GM18499 (cell line): ENCODE results near the gene TLNRD1.

ENCODE experiments used
- ATAC-seq: cut with Tn5 transposase; IDR thresholded peaks from one replicate; pipeline ENCODE4 v1.9.1; 2021; ENCODE audit warnings: moderate number of reproducible peaks; ENCODE audit not compliant: insufficient read depth, unreplicated experiment

TLNRD1 gene

DNA sequence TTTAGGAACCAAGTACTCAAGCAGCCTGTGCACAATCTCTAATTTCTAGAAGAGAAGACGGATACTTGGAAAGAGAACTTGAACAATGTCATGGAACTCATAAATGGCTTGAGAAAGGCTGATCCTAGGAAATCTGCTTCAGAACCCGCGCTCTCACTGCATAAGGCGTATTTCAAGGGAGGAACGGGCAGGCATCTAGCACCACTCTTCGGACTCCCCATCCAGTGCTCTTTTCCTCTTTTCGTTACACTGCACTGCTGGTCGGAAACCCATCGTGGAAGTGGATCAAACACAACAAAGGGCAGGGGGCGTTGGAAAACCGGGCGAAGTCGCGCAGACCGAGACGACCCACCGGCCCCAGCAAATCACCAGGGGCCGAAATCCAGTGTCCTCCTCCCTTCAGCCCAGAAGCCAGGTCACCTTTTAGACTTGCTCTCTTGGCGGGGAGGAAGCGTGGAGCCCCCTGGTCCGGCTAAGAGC, 539 bp upstream of the TLNRD1 start:
- no peak for ATAC-seq

DNA sequence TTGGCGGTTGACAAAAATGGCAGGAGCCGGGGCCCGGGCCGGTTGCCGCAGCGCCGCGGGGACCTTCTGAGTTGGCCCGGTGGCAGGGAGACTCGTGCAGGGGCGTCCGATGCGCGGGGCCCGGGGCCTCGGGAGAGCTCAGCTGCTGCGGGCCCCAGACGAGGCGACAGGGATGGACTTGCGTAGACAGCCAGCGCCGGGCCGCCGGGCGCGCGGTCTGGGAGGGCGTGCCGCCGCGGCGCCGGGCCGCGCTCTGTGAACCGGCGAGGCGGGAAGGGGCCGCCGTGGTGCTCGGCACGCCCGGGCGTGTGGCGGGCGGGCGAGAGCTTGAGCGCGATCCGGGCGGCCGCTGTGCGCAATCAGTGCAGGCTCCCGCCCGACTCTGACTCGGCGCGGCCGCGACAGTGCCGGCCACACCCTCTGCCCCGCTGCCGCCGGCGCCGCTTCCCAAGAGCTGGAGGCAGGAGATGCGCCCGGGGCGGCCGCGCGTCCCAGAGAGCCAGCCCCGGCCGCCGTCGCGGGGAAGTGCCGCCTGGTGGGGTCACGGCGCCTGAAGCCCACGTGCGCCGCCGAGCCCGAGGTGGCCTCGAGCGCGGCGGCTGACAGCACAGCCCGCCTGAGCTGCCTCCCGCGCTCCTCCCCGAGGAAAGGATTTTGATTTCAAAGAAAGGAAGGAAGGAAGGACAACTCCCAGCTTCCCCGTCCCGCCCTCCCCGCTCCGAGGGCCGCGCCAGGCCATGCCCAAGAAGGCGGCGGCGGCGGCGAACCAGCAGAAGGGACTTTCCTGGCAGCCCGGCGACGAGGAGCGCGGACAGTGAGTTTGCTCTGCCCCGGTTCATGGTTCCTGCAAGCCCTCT, 657 bp downstream of the TLNRD1 start:
- no peak for ATAC-seq

DNA sequence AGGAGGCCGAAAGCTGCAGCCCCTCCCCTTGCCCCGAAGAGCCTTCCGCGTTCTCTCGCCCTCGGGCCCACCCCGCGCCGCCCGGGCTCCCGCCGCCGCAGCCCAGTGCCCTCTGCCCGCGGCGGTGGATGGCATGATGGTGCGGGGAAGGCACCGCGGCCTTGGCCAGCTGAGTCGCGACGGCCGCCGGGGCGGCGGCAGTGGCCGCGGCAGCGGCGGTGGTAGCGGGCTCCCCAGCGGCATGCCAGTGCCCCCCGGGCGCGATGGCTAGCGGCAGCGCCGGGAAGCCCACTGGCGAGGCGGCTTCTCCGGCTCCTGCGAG, 1.2 kb downstream of the TLNRD1 start:
- no peak for ATAC-seq

DNA sequence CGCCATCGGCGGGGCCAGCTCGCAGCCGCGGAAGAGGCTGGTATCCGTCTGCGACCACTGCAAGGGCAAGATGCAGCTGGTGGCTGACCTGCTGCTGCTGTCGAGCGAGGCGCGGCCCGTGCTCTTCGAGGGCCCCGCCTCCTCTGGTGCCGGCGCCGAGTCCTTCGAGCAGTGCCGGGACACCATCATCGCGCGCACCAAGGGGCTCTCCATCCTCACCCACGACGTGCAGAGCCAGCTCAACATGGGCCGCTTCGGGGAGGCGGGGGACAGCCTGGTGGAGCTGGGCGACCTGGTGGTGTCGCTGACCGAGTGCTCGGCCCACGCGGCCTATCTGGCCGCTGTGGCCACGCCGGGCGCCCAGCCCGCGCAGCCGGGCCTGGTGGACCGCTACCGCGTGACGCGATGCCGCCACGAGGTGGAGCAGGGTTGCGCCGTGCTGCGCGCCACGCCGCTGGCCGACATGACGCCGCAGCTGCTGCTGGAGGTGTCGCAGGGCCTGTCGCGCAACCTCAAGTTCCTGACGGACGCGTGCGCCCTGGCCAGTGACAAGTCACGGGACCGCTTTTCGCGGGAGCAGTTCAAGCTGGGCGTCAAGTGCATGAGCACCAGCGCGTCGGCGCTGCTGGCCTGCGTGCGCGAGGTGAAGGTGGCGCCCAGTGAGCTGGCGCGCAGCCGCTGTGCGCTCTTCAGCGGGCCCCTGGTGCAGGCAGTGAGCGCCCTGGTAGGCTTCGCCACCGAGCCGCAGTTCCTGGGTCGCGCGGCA, 1.8 kb downstream of the TLNRD1 start:
- no peak for ATAC-seq

DNA sequence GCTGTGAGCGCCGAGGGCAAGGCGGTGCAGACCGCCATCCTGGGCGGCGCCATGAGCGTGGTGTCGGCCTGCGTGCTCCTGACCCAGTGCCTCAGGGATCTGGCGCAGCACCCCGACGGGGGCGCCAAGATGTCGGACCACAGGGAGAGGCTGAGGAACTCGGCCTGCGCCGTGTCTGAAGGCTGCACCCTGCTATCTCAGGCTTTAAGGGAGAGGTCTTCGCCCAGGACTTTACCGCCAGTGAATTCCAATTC, 2.3 kb downstream of the TLNRD1 start:
- no peak for ATAC-seq

DNA sequence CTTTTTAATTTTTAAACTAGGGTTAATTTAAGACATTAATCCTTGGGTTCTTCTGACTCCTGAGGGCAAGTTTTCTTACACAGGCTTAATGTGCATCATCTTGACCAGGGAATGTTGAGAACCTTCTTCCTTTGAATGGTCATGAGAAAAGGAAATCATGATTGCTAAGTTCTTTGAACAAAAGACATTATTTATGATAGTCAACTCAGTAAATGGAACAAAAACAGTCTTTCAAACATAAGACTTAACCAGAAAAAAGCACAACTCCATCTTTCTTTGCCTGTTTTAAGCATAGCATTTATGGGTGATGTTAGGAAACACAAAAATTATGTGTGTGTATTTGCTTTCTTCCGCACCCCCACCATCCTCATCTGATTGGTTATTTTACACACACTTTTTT, 5.4 kb downstream of the TLNRD1 start:
- no peak for ATAC-seq

DNA sequence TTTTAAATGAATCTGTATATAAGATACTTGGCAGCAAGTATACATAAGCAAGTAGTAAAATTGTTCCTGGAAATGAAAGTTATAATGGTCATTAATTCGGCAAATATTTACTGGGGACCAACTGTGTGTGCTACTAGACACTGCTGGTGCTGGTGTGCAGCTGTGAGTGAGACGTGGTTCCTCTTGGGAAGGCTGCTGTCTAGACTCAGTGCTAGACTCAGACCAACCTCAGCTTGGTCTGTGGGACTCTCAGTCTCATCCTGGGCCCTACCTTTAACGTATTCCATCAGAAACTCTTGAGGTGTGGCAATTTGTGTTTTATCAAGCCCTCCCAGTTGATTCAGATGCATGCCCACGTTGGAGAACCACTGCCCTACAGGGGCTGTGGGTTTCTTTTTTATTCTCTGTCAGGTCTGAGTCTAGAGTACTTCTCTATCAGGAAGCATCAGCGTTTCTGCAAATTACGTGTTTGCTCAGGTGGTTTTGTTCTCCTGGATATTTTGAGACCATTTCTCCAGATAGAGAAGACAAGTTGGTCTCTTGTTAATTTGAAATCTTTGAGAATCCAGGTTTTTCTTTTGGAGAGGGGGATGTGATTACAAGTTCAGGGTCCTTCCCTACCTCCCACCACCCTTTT, 6.8 kb downstream of the TLNRD1 start:
- no peak for ATAC-seq

DNA sequence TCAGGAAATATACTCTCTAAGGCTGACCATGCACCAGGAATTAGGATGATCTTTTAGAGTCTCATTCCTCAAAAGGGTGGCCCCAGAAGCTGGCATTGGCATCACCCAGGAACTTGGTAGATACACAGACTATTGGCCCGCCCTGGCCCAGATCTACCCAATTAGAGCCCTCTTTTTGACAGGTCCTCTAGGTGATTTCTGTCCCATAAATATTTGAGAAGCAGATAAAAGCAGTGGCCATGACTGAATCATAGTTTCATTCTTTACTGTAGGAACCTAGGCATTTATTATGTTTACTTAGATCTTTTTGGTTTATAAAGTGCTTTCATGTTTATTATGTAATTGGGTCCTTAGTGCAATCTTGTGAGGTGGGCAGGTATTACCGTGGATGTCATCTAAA, 7.6 kb downstream of the TLNRD1 start:
- no peak for ATAC-seq

DNA sequence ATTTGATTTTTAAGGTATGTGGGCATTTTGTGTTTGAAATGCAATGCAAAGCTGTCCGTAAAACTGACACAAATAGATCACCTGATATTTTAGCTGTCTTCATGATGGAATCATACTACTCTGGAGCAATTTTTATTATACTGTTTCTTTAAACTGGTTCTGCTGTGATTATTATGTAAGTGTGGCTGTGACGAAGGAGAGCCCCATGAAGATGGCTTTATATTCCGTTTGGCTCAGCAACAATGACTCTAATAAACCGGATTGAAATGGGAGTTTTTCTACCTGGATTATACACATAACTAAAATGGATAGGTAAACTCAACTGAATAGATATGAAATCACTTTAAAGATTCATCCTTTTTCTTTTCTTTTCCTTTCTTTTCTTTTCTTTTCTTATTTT, 9.4 kb downstream of the TLNRD1 start:
- ATAC-seq: no peak

DNA sequence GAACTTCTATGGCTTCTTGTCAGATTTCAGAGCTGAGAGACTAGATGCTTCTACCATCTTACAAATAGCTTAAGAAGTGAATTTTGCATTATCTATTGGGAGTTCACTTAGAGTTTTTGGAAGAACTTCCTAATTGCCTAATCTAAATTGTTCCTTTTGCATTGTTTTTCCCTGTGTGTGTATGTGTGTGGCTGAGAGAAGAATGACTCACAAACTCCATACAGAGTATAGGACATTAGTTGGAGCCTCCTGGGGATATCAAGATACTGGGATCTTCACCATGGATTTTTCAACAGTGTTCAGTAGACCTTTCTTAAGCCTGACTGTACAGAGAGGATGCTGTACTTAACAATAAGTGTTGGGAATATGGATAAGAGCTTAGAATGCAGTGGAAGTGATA, 10.9 kb downstream of the TLNRD1 start:
- no peak for ATAC-seq

DNA sequence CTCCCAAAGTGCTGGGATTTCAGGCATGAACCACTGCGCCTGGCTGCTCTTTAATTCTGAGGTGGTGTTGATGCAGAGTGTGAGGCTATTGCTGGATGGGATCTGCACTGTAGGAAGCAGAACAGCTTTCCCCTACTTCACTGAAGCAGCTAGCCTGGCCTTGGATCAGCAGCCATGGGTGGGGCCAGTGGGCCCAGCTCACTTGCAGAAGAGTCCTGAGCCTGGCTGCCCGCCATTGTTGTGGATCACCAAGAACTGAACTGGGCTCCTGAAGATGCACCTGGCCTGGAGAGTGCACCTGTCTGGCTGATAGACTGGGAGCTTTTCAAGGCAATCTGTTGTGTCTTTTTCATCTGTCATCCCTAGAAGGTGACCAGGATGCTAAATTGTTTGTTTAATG, 11.9 kb downstream of the TLNRD1 start:
- no peak for ATAC-seq

DNA sequence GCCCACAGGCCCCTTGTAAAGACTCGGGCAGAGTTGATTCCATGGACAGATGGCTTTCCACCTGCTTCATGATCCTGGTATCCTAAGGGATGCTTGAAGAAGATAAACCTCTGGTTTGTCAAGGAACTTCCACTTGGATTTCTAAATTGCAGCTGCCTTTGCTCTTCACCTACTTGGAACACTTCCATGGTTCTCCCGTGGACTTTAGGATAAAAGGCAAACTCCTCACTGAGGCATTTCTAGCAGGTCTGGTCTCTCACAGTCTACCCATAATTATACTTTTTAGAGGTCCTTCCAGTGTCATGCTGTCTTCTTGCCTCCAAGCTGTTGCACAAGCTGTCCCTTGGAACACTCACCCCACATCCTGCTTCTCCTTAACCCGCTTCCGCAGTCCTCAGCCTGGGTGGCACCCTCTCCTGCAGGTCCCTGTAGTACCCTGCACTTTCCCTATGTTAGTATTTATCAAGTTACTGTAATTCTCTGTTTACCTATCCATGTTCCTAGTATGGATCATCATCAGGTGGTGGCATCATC, 12.7 kb downstream of the TLNRD1 start:
- no peak for ATAC-seq

DNA sequence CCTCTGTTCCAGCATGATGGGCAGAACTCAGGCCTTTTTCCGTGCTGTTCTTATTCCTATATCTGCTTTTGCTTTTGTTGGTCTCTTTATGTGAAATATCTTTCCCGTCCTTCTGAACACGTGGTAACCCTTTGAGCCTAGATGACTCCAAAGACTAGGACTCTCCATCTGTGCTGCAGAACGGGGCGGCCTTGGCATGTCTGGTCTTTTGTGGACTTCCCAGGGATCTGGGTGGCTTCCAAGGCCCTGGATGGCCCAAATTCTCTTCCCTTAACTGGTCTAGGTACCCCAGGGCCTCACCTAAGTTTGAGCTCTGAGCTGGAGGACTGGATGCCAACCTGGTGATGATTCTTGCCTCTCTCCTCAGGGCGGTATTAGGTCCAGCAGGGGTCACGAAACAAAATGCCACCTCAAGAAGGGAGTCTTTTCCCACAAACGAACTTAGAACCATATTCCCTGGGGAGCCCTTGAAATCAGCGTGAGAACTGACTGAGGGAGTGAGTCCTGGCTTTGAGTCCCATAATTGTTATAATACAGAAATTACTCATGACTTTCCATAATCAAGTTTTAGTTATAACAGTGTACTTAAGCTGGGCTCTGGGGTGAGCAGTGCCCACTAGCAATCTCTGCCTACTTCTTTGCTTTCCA, 13.8 kb downstream of the TLNRD1 start:
- ATAC-seq: no peak

DNA sequence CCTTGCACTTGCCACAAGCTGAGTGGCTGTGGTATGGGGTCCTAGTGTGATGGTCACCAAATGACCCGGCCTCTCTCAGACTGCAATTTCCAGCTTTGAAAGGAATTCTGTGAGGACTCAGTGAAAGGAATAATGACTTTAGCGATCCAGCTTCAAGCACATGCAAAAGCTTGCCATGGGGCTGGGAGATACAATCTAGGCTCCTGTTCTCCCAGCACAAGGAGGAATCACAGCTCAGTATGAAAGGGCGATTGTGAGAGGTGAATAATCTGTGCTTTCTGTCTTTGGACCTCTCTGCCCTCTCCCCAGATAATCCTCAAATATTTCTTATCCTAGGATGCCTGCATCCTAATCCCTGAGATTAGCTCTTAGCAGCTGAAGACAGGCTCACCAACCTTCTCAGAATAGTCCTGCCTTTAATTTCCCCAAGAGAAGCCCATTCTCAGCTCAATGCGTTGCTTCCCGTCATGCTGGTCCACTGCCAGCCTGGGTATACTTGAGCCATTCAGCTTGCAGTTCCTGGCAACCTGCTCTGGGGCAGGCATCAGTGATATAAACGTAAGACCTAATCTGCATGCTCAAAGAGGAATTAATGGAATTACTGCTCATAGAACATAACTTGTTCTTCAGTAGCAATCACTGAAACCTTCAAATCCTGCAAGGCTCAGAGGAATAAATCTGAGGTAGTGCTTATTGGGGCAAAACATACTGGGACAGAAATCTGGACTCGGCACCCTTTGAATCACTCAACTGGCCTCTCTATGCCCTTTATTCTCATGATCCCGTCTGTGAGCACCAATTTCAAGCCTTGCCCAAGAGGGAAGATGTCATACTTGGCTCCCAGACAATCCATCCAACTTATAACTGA, 15.1 kb downstream of the TLNRD1 start:
- no peak for ATAC-seq

DNA sequence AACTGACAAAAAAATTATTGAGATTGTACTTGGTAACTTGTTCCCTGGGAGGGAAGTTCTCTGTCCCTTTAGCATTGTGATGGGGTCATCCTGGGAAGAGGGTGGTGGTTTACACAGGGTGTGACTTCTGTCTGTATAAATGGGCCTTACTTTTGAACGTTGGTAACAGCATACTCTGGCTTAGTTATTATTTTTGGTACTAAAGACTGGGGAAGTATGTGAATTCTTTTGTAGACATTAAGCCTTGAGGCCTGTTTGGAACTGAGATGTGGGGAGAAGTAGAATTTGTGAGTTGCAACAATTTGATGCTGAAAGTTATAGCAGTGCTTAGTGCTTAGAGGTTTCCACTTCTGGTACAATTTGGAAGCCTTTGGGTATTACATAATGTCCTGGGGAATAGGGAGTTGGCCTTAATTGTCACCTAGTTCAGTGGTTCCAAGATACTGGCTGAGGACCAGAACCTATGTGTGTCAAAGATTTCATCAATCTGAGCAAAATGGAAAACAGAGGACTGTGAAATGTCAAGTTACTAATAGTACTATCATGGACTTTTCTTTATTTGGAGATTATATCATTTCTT, 15.9 kb downstream of the TLNRD1 start:
- ATAC-seq: no peak

DNA sequence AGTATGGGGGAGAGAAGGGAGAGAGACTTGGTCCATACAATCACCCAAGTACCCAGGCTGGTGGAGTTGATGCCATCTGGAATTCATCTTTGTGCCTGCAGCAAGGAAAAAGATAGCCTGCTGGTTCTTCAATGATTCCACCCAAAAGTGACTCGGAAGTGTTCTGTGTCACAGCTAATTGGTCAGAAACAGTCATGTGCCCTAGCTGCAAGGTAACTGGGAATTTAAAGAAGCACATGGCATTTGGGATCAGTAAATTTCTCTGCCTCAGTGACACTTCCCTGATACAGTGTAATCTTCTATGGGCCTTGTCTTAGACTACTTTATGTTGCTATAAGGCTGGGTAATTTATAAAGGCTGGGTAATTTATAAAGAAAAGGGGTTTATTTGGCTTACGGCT, 17.5 kb downstream of the TLNRD1 start:
- ATAC-seq: no peak

DNA sequence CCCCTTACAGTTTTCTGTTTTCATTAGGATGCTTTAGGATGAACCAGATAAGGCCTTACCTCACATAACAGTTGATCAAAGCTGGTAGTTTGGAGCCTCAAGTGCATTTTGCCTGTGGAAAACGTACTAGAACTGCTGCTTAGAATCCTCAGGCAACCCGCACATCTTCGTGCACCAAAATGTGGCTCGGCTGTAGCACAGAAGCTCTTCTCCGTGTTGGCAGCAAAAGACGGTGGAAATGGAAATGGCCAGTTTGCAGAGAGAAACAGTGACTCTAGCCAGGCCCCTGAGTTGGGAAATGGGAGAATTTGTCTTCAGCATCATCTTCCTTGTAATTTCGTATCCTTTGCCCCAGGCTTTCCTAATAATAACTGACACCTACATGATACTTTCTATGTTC, 20.6 kb downstream of the TLNRD1 start:
- ATAC-seq: no peak

DNA sequence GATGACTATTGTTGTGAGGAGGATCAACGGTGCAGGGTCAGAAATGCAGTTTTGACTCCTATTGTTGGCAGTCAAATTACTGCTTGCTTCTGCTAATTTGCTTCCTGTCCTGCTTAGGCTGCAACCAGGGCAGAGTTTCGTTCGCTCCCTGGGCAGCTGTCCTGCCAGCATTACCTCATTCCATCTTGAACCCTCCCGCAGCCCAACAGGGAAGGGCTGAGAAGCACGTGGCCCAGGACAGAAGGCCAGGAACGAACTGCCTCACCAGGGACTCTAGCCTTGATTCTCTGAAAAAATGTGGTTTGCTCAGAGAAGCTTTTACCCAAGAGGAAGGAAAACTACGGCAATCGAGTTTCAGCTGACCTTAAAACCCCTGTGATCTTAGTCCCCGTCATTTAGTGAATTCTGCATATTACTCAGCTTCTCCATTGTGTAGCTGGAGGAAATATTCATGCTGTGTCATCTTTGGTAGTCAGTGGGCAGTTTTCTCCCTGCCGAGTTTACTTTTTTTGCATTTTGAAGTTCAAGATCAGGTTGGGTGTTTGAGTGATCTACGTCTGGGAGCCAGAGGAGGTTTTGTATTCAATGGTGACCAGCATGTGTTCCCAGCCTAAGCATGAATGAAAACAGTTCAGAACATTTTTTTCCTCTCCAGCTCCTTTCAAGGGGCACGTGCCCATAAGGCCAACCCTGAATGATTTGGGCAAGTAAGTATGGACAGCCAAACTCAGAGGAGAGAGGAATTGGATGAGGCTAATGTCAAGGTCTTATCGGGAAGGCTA, 23.0 kb downstream of the TLNRD1 start:
- peak; percentile 85 for ATAC-seq
